ENCODE data around the gene FZR1. TPM values are rescaled to one million over a fixed set of nuclear protein-coding genes. Genes with fewer than 3 reads are reported as not detected.

Gene FZR1
- total RNA-seq, 1 experiment from 2014 or later: 53.4 TPM

- no peak overlapping the region for H3K27ac ChIP-seq
- H3K36me3 ChIP-seq: peaks cover 79% of the 10 kb centered on the region
- no peak overlapping the region for H3K4me3 ChIP-seq
- no peaks in the 10 kb centered on the region for H3K9me3 ChIP-seq (replicated peaks)
- no peak for DNase-seq (ENCODE audit: low read depth in 1 of 2, low spot score in 2 of 2)
- no peaks in the 10 kb centered on the region for H3K27me3 ChIP-seq (replicated peaks)
- no peaks in the 10 kb centered on the region for H3K4me1 ChIP-seq (replicated peaks)
Measured at GRCh38 chr19:3530389-3530788, 24.3 kb downstream of the FZR1 start.

DNA sequence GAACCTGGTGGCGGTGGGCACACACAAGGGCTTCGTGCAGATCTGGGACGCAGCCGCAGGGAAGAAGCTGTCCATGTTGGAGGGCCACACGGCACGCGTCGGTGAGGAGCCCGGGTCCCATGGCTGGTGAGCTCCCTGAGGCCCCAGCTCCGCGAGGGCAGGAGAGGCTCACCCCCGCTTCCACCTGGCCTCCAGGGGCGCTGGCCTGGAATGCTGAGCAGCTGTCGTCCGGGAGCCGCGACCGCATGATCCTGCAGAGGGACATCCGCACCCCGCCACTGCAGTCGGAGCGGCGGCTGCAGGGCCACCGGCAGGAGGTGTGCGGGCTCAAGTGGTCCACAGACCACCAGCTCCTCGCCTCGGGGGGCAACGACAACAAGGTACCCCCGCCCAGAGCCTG, 25.6 kb downstream of the FZR1 start:
- no peaks in the 10 kb centered on the region for H3K4me1 ChIP-seq (replicated peaks)
- H3K4me3 ChIP-seq: no peak overlapping the region
- no peak for DNase-seq (ENCODE audit: low read depth in 1 of 2, low spot score in 2 of 2)
- H3K27me3 ChIP-seq (replicated peaks): no peaks in the 10 kb centered on the region
- peaks cover 79% of the 10 kb centered on the region for H3K36me3 ChIP-seq
- no peak overlapping the region for H3K27ac ChIP-seq
- H3K9me3 ChIP-seq (replicated peaks): no peaks in the 10 kb centered on the region

DNA sequence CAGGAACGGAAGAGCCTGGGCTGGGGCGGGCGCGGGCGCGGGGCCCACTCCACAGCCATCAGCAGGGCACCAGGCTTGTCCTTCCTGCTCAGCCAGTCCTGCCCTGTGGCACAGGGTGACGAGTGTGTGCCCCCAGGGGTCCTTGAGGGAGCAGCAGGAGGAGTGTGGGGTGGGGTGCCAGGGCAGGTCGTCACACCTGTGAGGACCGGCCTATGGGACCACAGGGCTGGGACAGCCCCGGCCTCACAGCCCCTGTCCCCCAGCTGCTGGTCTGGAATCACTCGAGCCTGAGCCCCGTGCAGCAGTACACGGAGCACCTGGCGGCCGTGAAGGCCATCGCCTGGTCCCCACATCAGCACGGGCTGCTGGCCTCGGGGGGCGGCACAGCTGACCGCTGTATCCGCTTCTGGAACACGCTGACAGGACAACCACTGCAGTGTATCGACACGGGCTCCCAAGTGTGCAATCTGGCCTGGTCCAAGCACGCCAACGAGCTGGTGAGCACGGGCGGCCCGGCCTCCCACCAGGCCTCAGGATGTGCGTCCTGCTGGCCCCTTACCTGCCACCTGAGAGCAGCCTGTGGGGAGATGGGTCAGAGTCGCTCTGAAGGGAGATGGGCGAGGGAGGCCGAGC, 26.2 kb downstream of the FZR1 start:
- H3K4me3 ChIP-seq: no peak overlapping the region
- H3K36me3 ChIP-seq: peaks cover 78% of the 10 kb centered on the region
- DNase-seq (ENCODE audit: low read depth in 1 of 2, low spot score in 2 of 2): no peak

DNA sequence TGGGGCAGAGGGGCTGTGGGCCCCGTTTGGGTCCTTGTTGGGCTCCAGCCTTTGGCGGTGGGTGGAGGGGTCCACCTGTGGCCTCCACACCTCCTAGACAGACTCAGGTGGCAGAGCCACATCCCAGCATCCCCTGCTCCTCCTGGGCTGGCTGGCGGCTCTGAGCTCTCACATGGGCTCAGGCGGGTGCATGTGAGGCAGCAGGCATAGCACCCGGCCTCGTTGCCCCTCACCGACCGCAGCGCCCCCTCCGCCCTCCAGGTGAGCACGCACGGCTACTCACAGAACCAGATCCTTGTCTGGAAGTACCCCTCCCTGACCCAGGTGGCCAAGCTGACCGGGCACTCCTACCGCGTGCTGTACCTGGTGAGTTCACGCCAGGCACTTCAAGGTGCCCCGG, 26.9 kb downstream of the FZR1 start:
- H3K27me3 ChIP-seq (replicated peaks): no peaks in the 10 kb centered on the region
- no peaks in the 10 kb centered on the region for H3K9me3 ChIP-seq (replicated peaks)
- no peak for DNase-seq (ENCODE audit: low read depth in 1 of 2, low spot score in 2 of 2)
- peaks cover 76% of the 10 kb centered on the region for H3K36me3 ChIP-seq
- no peak overlapping the region for H3K27ac ChIP-seq
- no peak overlapping the region for H3K4me3 ChIP-seq
- H3K4me1 ChIP-seq (replicated peaks): peaks cover 4% of the 10 kb centered on the region

More for the DNA sequence above, 26.2 kb downstream of the FZR1 start:
- no peaks in the 10 kb centered on the region for H3K4me1 ChIP-seq (replicated peaks)
- no peaks in the 10 kb centered on the region for H3K27me3 ChIP-seq (replicated peaks)
- no peaks in the 10 kb centered on the region for H3K9me3 ChIP-seq (replicated peaks)
- no peak overlapping the region for H3K27ac ChIP-seq

GRCh38 chr19:3533563-3534216, 27.6 kb downstream of the FZR1 start:
- no peaks in the 10 kb centered on the region for H3K27me3 ChIP-seq (replicated peaks)
- H3K27ac ChIP-seq: no peak overlapping the region
- no peak for DNase-seq (ENCODE audit: low read depth in 1 of 2, low spot score in 2 of 2)
- H3K4me1 ChIP-seq (replicated peaks): peaks cover 10% of the 10 kb centered on the region
- peaks cover 77% of the 10 kb centered on the region for H3K36me3 ChIP-seq
- no peak overlapping the region for H3K4me3 ChIP-seq
- no peaks in the 10 kb centered on the region for H3K9me3 ChIP-seq (replicated peaks)

DNA sequence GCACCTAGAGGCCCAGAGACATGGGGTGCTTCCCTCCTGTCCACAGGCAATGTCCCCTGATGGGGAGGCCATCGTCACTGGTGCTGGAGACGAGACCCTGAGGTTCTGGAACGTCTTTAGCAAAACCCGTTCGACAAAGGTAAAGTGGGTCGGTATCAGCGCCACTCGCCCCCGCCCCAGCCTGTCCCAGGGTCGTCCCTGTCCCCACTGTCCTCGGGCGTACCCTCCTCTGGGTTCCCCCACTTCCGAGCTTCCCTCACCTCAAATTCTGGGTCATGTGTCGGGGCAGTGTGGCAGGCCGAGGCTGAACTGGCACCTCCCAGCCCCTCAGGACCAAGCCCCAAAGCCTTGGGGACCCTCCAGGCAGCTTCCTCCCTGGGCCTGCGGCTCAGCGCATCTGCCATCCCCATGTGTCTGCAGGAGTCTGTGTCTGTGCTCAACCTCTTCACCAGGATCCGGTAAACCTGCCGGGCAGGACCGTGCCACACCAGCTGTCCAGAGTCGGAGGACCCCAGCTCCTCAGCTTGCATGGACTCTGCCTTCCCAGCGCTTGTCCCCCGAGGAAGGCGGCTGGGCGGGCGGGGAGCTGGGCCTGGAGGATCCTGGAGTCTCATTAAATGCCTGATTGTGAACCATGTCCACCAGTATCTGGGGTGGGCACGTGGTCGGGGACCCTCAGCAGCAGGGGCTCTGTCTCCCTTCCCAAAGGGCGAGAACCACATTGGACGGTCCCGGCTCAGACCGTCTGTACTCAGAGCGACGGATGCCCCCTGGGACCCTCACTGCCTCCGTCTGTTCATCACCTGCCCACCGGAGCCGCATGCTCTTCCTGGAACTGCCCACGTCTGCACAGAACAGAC, 28.5 kb downstream of the FZR1 start:
- Histone ChIP-seq H3K4me3 (no peak overlapping the region), H3K27me3 (replicated peaks) (no peaks in the 10 kb centered on the region), H3K27ac (no peak overlapping the region), H3K4me1 (replicated peaks) (peaks cover 17% of the 10 kb centered on the region), H3K9me3 (replicated peaks) (no peaks in the 10 kb centered on the region), H3K36me3 (peaks cover 83% of the 10 kb centered on the region)
- no peak for DNase-seq (ENCODE audit: low read depth in 1 of 2, low spot score in 2 of 2)

GRCh38 chr19:3535235-3535535, 29.1 kb downstream of the FZR1 start:
- no peaks in the 10 kb centered on the region for H3K9me3 ChIP-seq (replicated peaks)
- no peak for DNase-seq (ENCODE audit: low read depth in 1 of 2, low spot score in 2 of 2)
- H3K27me3 ChIP-seq (replicated peaks): no peaks in the 10 kb centered on the region
- no peak overlapping the region for H3K4me3 ChIP-seq
- H3K4me1 ChIP-seq (replicated peaks): peaks cover 17% of the 10 kb centered on the region
- H3K27ac ChIP-seq: no peak overlapping the region
- peaks cover 86% of the 10 kb centered on the region for H3K36me3 ChIP-seq

- Histone ChIP-seq H3K27ac (no peak overlapping the region), H3K36me3 (peaks cover 84% of the 10 kb centered on the region)
Measured at GRCh38 chr19:3535563-3535965, 29.5 kb downstream of the FZR1 start.

GRCh38 chr19:3535981-3536380, 29.9 kb downstream of the FZR1 start:
- Histone ChIP-seq H3K27me3 (replicated peaks) (no peaks in the 10 kb centered on the region), H3K9me3 (replicated peaks) (no peaks in the 10 kb centered on the region), H3K27ac (no peak overlapping the region), H3K4me1 (replicated peaks) (peaks cover 17% of the 10 kb centered on the region), H3K36me3 (peaks cover 80% of the 10 kb centered on the region), H3K4me3 (no peak overlapping the region)
- no peak for DNase-seq (ENCODE audit: low read depth in 1 of 2, low spot score in 2 of 2)

More at GRCh38 chr19:3535563-3535965, 29.5 kb downstream of the FZR1 start:
- DNase-seq (ENCODE audit: low read depth in 1 of 2, low spot score in 2 of 2): no peak
- Histone ChIP-seq H3K4me3 (no peak overlapping the region), H3K4me1 (replicated peaks) (peaks cover 17% of the 10 kb centered on the region), H3K9me3 (replicated peaks) (no peaks in the 10 kb centered on the region), H3K27me3 (replicated peaks) (no peaks in the 10 kb centered on the region)

GRCh38 chr19:3536429-3537100, 30.5 kb downstream of the FZR1 start:
- Histone ChIP-seq H3K36me3 (peaks cover 74% of the 10 kb centered on the region), H3K9me3 (replicated peaks) (no peaks in the 10 kb centered on the region), H3K27me3 (replicated peaks) (no peaks in the 10 kb centered on the region), H3K27ac (no peak overlapping the region), H3K4me3 (no peak overlapping the region), H3K4me1 (replicated peaks) (peaks cover 17% of the 10 kb centered on the region)
- DNase-seq (ENCODE audit: low read depth in 1 of 2, low spot score in 2 of 2): no peak

GRCh38 chr19:3537101-3537437, 31.0 kb downstream of the FZR1 start:
- Histone ChIP-seq H3K27me3 (replicated peaks) (no peaks in the 10 kb centered on the region), H3K9me3 (replicated peaks) (no peaks in the 10 kb centered on the region), H3K4me1 (replicated peaks) (peaks cover 17% of the 10 kb centered on the region), H3K27ac (no peak overlapping the region), H3K4me3 (no peak overlapping the region), H3K36me3 (peaks cover 69% of the 10 kb centered on the region)
- DNase-seq (ENCODE audit: low read depth in 1 of 2, low spot score in 2 of 2): no peak

- Histone ChIP-seq H3K4me1 (replicated peaks) (peaks cover 17% of the 10 kb centered on the region), H3K4me3 (no peak overlapping the region), H3K27me3 (replicated peaks) (no peaks in the 10 kb centered on the region), H3K9me3 (replicated peaks) (no peaks in the 10 kb centered on the region), H3K36me3 (peaks cover 67% of the 10 kb centered on the region), H3K27ac (no peak overlapping the region)
- DNase-seq (ENCODE audit: low read depth in 1 of 2, low spot score in 2 of 2): no peak
Measured at GRCh38 chr19:3537438-3538240, 31.5 kb downstream of the FZR1 start.

GRCh38 chr19:3538258-3538929, 32.3 kb downstream of the FZR1 start:
- Histone ChIP-seq H3K27me3 (replicated peaks) (no peaks in the 10 kb centered on the region), H3K4me1 (replicated peaks) (peaks cover 17% of the 10 kb centered on the region), H3K27ac (no peak overlapping the region), H3K36me3 (peaks cover 66% of the 10 kb centered on the region), H3K4me3 (no peak overlapping the region), H3K9me3 (replicated peaks) (no peaks in the 10 kb centered on the region)
- DNase-seq (ENCODE audit: low read depth in 1 of 2, low spot score in 2 of 2): no peak

Measured in SJSA1 (cell line).